ENCODE data around the gene DRC1. TPM values are rescaled to one million over a fixed set of nuclear protein-coding genes. Genes with fewer than 3 reads are reported as not detected.
A peak's percentile ranks its signal among the peaks of the same experiment; 100 is the strongest.

Gene DRC1
- total RNA-seq, 1 experiment from 2014 or later = not detected

DNA sequence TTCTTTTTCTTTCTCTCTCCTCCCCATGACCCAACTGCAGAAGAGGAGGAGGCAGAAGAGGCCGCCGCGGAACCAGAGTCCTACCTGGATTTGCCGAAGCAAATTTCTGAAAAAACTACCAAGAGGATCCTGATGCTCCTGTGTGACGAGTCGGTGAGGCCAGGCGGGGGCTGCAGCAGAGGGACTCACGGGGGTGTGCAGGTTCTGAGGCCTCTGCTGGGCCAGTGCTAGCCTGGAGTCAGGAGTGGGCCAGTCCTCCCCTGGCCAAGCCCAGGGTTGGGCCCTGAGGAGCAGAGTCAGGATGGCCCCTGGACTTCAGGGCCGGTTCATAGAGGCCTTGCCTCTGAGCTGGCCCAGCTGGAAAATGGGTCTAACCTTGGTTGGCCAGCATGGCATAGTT, 46.9 kb downstream of the DRC1 start:
- no peak for DNase-seq (ENCODE audit: low spot score)

DNA sequence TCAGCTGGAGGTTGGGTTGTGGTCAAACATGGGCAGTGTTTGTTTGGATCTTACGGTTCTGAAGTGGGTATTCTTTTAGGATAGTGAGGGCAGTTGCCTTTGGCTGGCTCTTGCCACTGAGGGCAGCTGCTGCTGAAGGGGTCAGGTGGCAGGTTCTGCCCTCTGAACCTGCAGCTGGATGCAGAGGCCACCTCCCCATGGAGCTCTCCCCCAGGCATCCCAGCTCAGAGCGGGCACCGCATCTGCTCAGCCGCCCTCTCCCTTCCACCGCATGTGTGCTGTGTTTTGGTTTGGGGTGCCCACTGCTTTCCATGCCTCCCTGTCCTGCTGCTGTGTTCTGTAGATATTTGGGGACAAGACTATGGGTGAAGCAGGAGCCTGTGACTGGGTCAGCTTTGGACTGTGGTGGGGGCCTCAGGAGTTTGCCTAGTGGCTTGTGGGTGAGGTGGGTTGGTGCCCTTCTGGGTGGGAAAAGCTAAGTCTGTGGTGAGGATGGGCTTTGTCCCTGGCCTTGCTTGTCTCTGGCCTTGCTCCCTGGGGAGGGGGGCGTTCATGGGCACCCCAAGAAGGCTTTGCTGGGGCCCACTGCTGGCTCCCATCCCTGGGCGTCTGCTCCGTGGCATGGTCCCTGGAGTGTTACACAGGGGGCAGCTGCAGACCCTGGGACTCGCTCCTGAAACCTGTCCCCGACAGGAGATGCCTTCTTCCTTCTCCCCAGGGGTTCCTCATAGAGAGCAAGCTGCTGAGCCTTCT, 47.7 kb downstream of the DRC1 start:
- DNase-seq (ENCODE audit: low spot score) = no peak

DNA sequence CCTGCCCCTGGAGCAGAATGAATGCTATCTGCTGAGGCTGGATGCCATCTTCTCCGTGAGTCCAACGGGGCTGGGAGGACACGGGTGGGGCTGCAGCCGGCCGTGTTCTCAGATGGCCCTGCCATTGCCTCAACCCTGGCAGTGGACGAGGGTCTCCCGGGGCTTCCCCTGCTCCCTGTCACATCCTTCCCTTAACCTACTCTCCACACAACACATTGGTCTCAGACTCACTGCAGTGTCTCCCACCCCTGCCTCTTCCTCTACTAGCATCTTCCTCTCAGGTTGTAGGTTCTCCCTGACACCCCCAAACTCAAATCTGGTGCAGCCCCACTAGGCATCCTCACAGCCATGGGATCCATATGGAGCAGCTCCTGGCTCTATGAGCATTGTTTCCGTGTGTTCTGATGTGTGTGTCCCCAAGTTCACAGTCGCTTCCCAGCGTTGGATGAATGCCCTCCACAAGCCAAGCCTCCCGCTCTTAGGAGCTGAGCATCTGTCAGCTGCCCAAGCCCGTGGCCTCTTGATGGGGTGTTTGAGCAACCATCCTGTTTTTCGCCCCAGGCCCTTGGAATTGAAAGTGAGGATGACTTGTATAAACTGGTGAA, 48.4 kb downstream of the DRC1 start:
- no peak for DNase-seq (ENCODE audit: low spot score)

DNA sequence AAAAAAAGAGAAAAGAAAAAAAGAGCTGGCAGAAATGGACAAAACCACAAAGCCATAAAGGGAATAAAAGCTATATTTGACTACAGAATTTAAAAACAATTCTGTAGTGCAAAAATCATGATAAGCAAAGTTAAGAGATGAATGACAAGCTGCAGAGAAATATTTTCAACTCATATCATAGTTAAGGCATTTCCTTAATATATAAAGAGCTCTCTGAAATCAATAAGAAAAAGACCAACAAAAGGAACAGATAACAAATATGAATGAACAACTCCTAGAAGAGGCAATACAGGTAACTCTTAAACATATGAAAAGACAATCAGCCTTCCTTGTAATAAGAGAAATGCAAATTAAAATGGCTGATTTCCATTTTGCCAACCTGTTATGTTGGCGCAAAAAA, 50.0 kb downstream of the DRC1 start:
- no peak for DNase-seq (ENCODE audit: low spot score)

DNA sequence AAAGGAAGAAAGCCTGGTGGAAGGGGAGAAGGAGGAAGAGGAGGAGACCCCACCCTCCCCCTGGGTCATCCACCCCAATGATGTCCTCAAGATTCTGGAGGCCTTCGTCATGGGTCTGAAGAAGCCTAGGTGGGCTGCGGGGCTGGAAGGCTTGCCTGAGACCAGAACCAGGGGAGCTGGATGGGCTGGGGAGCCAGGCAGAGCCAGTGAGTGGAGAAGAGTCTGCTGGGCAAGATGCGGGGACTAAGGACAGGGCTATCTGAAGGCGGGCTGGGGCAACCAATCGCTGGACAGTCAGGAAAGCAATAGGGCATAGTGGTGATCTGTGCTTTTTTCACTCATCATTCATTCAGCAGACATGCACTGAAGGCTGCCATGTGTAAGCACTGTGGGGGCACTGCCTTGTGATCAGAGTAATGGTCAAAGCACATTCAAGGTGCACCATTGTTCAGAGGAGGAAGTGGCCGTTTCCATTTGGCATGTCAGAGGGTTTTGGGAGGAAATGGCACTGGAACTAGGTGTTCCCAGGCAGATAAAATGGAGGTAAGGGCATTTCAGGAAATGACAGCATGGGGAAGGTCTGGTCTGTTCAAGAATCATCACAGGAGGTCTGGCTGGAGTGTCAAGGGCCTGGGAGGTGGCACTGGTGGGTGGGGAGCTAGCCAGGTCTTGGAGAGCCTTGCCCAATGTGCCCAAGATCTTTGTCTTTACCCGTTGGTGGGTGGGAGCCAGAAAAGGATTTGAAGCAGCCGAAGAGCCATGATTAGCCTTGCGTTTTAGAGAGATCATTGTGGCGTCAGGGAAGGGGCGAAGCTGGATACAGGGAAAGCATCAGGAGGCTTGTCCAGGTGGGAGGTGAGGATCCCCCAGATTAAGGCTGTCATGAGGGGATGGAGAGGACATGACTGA, 52.0 kb downstream of the DRC1 start:
- DNase-seq (ENCODE audit: low spot score) = no peak

DNA sequence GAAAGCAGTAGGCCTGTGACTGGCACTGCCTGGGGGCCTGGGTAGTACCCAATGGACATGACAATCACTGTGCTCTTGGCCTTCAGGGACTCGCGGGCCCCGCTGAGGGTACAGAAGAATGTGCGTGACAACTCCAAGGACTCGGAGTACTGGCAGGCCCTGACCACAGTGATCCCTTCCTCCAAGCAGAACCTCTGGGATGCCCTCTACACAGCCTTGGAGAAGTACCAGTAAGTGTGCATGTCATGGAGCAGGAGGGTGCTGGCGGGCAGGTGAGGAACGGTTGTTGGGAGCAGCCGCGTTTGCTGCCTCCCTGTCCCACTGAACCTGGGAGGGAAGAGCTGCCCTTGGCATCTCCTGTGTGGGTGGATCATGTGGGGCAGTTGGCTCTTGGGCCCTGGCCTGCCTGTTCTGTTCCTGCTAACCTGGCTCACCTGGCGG, 52.9 kb downstream of the DRC1 start:
- no peak for DNase-seq (ENCODE audit: low spot score)

DNA sequence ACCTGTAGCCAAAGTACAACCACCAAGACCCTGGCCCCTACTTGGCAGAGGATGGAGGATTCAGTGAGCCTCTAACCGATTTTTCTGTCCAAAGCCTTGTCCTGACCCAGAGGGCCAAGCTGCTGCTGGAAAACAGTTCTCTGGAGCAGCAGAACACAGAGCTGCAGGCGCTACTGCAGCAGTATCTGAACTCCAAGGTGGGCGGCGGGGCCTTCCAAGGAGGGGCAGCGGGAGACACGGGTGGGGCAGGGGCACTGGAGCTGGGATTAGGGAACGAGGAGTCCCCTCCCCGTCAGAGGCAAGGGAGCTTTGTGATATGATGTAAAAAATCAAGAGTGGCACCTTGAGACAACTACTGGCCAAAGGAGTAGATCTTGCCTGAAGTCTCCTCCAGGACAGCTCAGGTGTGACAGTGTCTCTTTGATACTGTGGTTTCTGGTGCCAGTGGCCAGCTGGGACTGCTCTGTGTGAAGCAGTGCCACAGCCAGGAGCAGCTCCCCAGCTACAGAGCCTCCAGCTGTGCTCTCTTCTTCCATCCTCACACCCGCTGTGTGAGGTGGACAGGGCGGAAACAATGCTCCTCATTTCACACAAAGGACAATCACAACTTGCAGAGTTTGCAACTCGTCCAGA, 53.4 kb downstream of the DRC1 start:
- no peak for DNase-seq (ENCODE audit: low spot score)

DNA sequence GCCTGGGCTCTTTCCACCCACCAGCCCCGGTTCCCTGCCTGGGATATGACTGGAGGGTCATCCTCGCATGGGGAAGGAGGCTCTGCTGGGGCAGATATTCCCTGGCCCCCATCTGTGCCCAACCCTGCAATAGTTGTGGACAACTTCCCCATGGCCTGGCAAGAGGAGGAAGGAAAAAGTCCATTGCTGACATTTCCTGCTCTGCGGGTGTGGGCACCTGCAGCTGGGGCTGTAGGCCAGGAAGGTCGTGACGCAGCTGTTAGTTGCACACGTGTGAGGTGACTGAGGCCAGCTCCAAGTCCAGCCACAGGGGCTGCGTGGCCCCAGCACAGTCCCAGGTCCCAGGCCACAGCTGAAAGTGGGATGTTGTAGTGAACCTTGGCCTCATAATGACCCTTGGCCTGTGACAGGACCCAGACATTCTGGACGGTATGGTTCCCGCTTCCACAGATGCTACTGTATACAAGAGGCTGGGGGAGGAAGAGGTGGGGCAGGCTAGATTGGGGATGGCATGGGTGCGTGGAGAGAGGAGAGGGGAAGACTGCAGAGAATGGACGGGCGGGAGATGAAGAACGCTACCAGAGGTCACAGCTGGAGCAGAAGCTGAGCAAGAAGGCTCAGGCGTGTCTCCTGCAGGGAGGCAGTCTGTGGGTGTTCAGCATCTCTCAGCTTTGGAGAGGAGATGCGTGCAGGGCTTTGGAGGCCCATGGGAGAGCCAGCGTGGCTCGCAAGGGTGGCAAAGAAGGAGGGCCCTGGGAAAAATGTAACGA, 54.1 kb downstream of the DRC1 start:
- DNase-seq (ENCODE audit: low spot score) = no peak

DNA sequence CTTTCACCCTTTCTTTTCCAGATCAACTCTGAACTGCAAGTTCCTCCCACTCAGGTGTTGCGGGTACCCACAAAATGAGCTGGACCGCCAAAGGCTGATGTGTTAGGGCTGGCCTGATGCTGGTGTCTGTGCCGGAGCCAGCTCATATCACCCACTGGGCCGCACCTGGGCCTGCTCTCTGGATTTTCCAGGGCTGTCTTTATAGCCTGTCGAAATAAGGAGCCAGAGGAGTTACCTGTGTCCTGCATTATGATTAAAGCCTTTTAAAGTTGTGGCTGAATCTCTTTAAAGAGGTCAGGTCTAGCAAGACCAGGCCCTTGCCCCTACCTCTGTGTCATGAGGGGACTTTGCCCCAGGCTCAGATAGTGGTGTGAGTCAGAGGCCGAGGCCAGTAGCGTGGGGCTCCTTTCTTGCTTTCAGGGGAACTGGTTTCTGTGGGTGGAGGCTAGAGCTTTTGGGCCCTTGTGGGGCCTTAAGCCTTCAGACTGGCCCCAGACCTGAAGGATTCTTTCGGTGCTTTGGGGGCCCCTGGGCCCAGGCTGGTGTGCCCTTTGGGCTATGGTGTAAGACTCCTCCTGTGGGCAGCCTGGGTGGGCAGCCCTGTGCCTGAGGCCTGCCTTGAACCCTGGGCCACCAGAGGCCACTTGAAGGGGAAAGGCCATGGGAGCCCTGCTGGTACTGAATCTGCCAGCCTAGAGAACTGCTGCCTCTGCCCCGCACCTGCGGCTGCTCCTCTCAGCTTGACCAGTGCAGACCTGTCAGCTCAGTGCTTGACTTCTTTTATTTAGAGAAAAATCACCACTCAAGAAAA, 54.9 kb downstream of the DRC1 start:
- no peak for DNase-seq (ENCODE audit: low spot score)

DNA sequence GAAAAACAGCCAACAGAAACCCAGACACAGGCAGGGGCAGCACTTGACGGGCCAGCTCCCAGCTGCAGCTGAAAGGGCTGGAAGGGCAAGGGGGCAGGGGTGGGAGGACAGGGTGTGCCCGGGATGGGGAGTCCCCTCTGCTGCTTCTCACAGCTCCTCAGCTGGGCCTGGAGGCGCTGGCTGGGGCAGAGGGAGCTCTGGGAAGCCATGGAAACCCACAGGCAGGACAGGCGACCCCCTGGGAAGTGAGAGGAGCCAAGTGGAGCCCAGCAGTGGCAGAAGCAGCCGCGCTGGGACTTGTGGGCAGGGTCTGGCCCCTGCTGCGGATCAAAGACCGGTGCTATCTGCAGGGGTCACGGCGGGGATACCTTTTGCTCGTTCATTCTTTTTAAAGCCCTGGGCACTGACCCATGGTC, 55.5 kb downstream of the DRC1 start:
- DNase-seq (ENCODE audit: low spot score) = no peak

DNA sequence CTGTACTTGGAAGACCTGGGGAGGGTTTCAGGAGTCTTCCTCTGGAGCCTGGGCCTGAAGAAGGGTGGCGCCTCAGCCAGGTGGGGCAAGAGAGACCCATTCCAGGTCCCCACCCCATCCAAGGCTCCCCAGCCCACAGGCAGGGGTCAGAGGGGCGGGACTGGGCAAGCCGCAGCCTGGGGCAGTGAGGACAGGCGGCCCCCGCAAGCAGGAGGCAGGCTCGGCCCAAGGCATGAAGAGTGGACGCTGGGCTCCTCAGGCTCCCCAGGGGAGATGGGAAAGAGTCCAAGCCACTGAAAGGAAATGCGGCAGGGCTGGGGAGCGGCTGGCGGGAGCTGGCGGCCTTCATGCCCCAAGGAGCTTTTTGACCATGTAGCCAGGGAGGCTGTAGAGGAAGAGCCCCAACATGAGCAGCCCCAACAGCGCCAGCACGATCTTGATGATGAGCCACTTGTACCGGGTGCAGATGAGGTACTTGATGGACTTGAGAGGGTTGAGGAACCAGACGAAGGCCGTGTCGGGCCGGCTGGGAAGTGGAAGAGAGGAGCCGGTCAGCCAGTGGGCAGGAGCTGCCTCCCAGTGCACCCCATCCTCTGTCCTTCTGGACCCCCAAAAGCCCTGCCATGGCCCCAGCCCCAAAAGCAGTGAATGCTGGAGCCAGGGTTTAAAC, 56.1 kb downstream of the DRC1 start:
- DNase-seq (ENCODE audit: low spot score) = peak; percentile 39

DNA sequence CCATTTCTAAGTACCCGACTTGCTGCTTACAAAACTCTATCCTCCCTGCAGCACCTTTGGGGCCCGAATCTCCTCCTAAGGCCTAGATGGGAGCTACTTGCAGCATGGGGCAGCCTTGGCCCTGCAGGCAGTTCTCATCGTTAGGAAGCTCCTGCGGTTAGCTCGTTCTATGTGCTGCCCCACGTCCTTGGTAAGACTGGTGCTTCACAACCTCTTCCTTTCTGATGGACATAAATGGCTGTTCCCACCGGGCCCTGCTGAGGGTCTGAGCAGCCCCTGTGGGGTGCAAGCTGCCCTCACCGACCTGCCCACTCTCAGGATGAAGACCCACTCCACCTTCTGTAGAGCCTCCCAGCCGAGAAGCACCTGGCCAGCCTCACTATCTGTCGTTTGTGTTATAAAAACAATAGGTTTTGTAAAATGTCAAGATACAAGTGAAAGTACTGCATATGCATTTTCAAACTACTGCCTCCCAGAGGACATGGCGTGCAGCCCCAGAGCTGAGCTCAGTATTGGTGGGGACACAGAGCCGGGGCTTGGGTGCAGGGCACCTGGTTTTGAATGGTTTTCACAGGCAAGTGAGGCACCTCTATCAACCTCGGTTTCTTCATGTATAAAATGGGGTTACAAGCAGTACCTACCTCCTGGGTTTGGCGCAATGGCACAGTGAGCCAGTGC, 56.8 kb downstream of the DRC1 start:
- DNase-seq (ENCODE audit: low spot score) = no peak

DNA sequence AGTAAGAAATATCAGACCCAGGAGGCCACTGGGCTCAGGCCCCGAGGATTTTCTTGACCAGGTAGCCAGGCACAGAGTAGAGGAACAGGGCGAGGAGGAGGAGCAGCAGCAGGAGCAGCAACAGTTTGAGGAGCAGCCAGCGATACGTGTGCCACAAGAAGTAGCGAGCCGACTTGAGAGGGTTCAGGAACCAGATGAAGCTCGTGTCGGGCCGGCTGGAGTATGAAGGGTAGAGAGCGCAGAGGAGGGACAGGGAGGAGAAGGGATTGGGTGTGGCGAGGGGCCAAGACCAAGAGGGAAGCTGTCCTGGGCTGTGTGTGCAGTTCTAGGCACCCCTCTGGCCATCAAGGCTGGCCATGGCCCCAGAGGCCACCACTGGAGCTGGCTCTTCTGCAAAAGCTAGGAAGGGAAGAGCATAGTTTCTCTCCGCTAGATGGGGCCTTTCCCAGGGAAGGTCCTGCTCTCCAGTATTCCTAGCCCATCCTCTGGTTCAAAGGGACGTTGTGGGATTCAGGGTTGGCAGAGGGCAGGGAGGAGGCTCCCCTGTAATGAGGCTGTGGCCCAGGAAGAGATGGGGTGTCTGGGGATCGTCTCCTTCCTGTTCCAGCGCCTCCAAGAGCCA, 58.4 kb downstream of the DRC1 start:
- DNase-seq (ENCODE audit: low spot score) = no peak

DNA sequence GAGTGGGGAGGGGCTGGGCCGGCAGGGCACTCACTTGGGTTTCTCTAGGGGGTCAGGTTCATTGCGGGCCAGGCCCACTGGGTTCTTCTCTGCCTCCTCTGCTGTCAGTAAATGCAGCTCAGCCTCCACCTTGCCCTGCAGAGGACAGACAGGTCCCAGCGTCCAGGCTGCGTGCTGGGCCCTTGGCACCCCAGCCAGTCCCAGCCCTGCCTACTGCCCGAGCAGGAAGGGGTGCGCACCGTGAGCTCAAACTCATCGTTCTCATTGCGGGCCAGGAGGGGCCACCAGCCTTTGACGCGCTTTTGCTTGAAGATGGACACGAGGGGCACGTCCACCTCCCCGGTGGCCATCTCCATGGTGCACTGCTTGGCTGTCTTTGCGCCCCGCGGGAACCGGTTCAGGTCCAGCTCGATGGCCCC, 58.9 kb downstream of the DRC1 start:
- DNase-seq (ENCODE audit: low spot score) = no peak

DNA sequence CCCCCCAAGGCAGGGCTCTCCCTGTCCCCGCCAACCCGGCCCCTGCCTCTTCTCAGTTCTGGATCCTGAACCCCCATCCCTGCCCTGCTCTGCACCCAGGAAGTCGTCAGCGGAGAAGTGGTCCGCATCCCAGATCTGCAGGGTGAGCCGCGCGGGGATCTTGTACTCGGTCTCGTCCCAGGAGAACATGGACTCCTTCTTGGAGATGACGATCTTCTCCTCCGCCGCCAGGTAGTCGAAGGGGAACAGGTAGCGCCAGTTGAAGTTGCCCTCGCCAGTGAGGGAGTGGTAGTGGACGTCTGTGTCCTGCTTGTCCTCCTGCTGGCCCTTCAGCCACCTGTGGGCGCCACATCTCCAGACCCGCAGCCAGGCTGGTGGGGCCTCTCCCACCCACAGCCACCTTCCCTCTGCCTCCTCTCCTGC, 59.9 kb downstream of the DRC1 start:
- DNase-seq (ENCODE audit: low spot score) = no peak

DNA sequence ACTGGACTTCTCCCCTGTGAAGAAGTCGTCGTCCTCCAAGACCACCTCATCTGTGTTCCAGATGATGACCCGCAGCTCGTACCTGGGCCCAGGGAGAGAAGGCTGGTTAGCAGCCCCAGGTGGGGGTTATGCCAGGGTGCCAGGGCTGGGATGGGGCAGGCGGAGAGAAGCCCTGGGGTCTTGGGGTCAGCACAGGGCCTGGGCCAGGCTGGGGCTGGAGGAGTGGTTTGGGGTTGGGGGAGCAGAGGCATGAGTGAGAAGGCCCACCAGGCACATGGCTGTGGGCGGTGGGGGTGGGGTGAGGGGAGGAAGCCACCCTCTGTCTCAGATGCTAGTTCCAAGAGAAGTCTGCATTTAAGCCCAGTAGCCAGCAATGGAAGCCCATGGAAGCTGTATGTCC, 60.4 kb downstream of the DRC1 start:
- DNase-seq (ENCODE audit: low spot score) = no peak

DNA sequence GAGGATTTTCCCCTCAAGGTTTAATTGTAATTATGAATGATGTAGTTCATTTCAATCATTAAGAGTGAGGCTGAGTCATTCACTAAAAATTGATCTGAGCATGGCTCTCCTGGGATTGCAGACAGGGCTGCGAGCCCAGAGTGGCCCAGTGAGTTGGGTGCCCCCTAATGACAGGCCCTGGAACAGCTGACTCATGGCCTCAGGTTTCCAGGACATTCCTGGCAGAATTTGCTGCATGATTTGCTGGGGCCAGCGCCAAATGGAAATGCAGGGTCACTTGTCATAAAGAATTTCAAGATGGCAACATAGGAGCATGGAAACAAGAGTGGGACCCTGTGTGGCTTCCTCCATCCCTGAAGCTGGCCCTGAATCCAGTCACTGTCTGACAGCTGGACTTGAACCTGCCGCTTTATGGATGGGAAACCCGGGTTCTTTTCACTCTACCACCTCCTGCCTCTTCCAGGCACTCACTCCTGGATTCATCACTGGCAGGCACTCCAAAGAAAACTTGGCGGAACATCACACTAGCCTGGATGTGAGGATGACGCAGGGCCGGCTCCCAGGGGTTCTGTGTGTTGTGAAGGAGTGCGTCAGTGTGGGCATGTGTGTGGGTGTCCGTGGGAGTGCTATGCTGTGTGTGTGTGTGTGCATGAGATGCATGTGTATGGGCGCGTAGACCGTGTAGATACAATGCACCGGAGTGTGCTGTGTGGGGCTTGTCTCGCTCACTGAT, 61.0 kb downstream of the DRC1 start:
- DNase-seq (ENCODE audit: low spot score) = peak; percentile 62
